ENCODE data around the gene S100A14.
A peak's percentile ranks its signal among the peaks of the same experiment; 100 is the strongest.

S100A14 gene

GRCh38 chr1:153587314-153587713 lies 28.8 kb downstream of the S100A14 start:
- H3K27me3 ChIP-seq (ENCODE audit: insufficient read depth, low read length): no peaks in the 10 kb centered on the region
- no peak overlapping the region for H3K9ac ChIP-seq (ENCODE audit: low read length)
- H3K4me1 ChIP-seq (ENCODE audit: control insufficient read depth in 1 of 2, insufficient read depth in 2 of 2, low read length in 2 of 2): peaks cover 4 to 10% of the 10 kb centered on the region in 2 experiments
- H4K91ac ChIP-seq (ENCODE audit: low read depth, low read length): no peak overlapping the region
- no CpG with 5 or more reads among the region's 5 CpGs for WGBS (ENCODE audit: extremely low coverage, insufficient coverage, insufficient read length)
- no peak overlapping the region for H3K23ac ChIP-seq (ENCODE audit: low read length)
- H2BK5ac ChIP-seq (ENCODE audit: low read depth, low read length, poor library complexity): no peak overlapping the region
- H4K8ac ChIP-seq (ENCODE audit: low read depth, low read length): no peak overlapping the region
- no peaks in the 10 kb centered on the region for H3K79me1 ChIP-seq (ENCODE audit: low read length)
- no peak overlapping the region for H3K27ac ChIP-seq (ENCODE audit: low read depth, low read length)
- no peak overlapping the region for H3K14ac ChIP-seq (ENCODE audit: low read length)
- DNase-seq: no peak
- H3K4ac ChIP-seq (ENCODE audit: low read depth, low read length): no peak overlapping the region
- no peaks in the 10 kb centered on the region for H3K79me2 ChIP-seq (ENCODE audit: control insufficient read depth, insufficient read depth, low read length, poor library complexity)
- H3K4me2 ChIP-seq (ENCODE audit: low read length): no peak overlapping the region
- no peaks in the 10 kb centered on the region for H3K36me3 ChIP-seq (ENCODE audit: control insufficient read depth in 1 of 2, insufficient read depth in 2 of 2, low read length in 2 of 2)
- H2AFZ ChIP-seq (ENCODE audit: insufficient read depth, low read length, poor library complexity): no peak overlapping the region
- no peaks in the 10 kb centered on the region for H3K9me3 ChIP-seq (ENCODE audit: insufficient read depth, low read depth, low read length)
- no peak overlapping the region for H3K18ac ChIP-seq (ENCODE audit: low read length)
- H2BK120ac ChIP-seq (ENCODE audit: insufficient read depth, low read length, poor library complexity): peak overlapping the region; percentile 43
- H3K4me3 ChIP-seq (ENCODE audit: low read depth, low read length): no peak overlapping the region
- no peak overlapping the region for H4K12ac ChIP-seq (ENCODE audit: low read depth, low read length)
- H2BK12ac ChIP-seq (ENCODE audit: low read length): no peak overlapping the region
- no peak overlapping the region for H2AK5ac ChIP-seq (ENCODE audit: low read length)

- Histone ChIP-seq H2BK12ac (ENCODE audit: low read length) (no peak overlapping the region), H3K79me2 (ENCODE audit: control insufficient read depth, insufficient read depth, low read length, poor library complexity) (no peaks in the 10 kb centered on the region), H3K4me2 (ENCODE audit: low read length) (no peak overlapping the region), H4K12ac (ENCODE audit: low read depth, low read length) (no peak overlapping the region), H3K23ac (ENCODE audit: low read length) (no peak overlapping the region), H3K14ac (ENCODE audit: low read length) (no peak overlapping the region), H2AK5ac (ENCODE audit: low read length) (no peak overlapping the region), H3K27me3 (ENCODE audit: insufficient read depth, low read length) (no peaks in the 10 kb centered on the region), H3K4ac (ENCODE audit: low read depth, low read length) (no peak overlapping the region), H2BK120ac (ENCODE audit: insufficient read depth, low read length, poor library complexity) (no peak overlapping the region), H3K9me3 (ENCODE audit: insufficient read depth, low read depth, low read length) (no peaks in the 10 kb centered on the region), H3K4me1 (ENCODE audit: control insufficient read depth in 1 of 2, insufficient read depth in 2 of 2, low read length in 2 of 2) (peaks cover 4 to 10% of the 10 kb centered on the region in 2 experiments), H3K18ac (ENCODE audit: low read length) (no peak overlapping the region), H3K9ac (ENCODE audit: low read length) (no peak overlapping the region), H2AFZ (ENCODE audit: insufficient read depth, low read length, poor library complexity) (no peak overlapping the region), H3K79me1 (ENCODE audit: low read length) (no peaks in the 10 kb centered on the region), H3K4me3 (ENCODE audit: low read depth, low read length) (no peak overlapping the region), H3K27ac (ENCODE audit: low read depth, low read length) (no peak overlapping the region), H4K91ac (ENCODE audit: low read depth, low read length) (no peak overlapping the region), H4K8ac (ENCODE audit: low read depth, low read length) (no peak overlapping the region), H3K36me3 (ENCODE audit: control insufficient read depth in 1 of 2, insufficient read depth in 2 of 2, low read length in 2 of 2) (no peaks in the 10 kb centered on the region), H2BK5ac (ENCODE audit: low read depth, low read length, poor library complexity) (no peak overlapping the region)
- DNase-seq: no peak
- WGBS (ENCODE audit: extremely low coverage, insufficient coverage, insufficient read length): no CpG with 5 or more reads among the region's 1 CpG
Observed at GRCh38 chr1:153586347-153586746, 29.8 kb downstream of the S100A14 start.

- Histone ChIP-seq H3K27ac (ENCODE audit: low read depth, low read length) (no peak overlapping the region), H4K12ac (ENCODE audit: low read depth, low read length) (no peak overlapping the region), H3K36me3 (ENCODE audit: control insufficient read depth in 1 of 2, insufficient read depth in 2 of 2, low read length in 2 of 2) (no peaks in the 10 kb centered on the region), H3K79me2 (ENCODE audit: control insufficient read depth, insufficient read depth, low read length, poor library complexity) (no peaks in the 10 kb centered on the region), H2BK12ac (ENCODE audit: low read length) (no peak overlapping the region), H3K4me2 (ENCODE audit: low read length) (no peak overlapping the region), H3K79me1 (ENCODE audit: low read length) (no peaks in the 10 kb centered on the region), H3K14ac (ENCODE audit: low read length) (no peak overlapping the region), H3K9me3 (ENCODE audit: insufficient read depth, low read depth, low read length) (no peaks in the 10 kb centered on the region), H2AFZ (ENCODE audit: insufficient read depth, low read length, poor library complexity) (no peak overlapping the region), H3K4me3 (ENCODE audit: low read depth, low read length) (no peak overlapping the region), H2AK5ac (ENCODE audit: low read length) (no peak overlapping the region), H3K18ac (ENCODE audit: low read length) (no peak overlapping the region), H3K4me1 (ENCODE audit: control insufficient read depth in 1 of 2, insufficient read depth in 2 of 2, low read length in 2 of 2) (peaks cover 4 to 10% of the 10 kb centered on the region in 2 experiments), H3K9ac (ENCODE audit: low read length) (no peak overlapping the region), H2BK5ac (ENCODE audit: low read depth, low read length, poor library complexity) (no peak overlapping the region), H3K4ac (ENCODE audit: low read depth, low read length) (no peak overlapping the region), H2BK120ac (ENCODE audit: insufficient read depth, low read length, poor library complexity) (no peak overlapping the region), H3K23ac (ENCODE audit: low read length) (no peak overlapping the region), H4K8ac (ENCODE audit: low read depth, low read length) (no peak overlapping the region), H3K27me3 (ENCODE audit: insufficient read depth, low read length) (no peaks in the 10 kb centered on the region), H4K91ac (ENCODE audit: low read depth, low read length) (no peak overlapping the region)
- DNase-seq: no peak
- WGBS (ENCODE audit: extremely low coverage, insufficient coverage, insufficient read length): no CpG with 5 or more reads among the region's 1 CpG
Observed at GRCh38 chr1:153585006-153585405, 31.1 kb downstream of the S100A14 start.

GRCh38 chr1:153583976-153584375 lies 32.1 kb downstream of the S100A14 start:
- no peak overlapping the region for H2BK12ac ChIP-seq (ENCODE audit: low read length)
- H3K27ac ChIP-seq (ENCODE audit: low read depth, low read length): no peak overlapping the region
- H4K12ac ChIP-seq (ENCODE audit: low read depth, low read length): no peak overlapping the region
- no peak for DNase-seq
- peaks cover 4 to 13% of the 10 kb centered on the region in 2 experiments for H3K4me1 ChIP-seq (ENCODE audit: control insufficient read depth in 1 of 2, insufficient read depth in 2 of 2, low read length in 2 of 2)
- no peak overlapping the region for H4K91ac ChIP-seq (ENCODE audit: low read depth, low read length)
- H3K79me1 ChIP-seq (ENCODE audit: low read length): peaks cover 3% of the 10 kb centered on the region
- H2BK5ac ChIP-seq (ENCODE audit: low read depth, low read length, poor library complexity): no peak overlapping the region
- H2AK5ac ChIP-seq (ENCODE audit: low read length): no peak overlapping the region
- no peak overlapping the region for H3K18ac ChIP-seq (ENCODE audit: low read length)
- H3K4me2 ChIP-seq (ENCODE audit: low read length): no peak overlapping the region
- no peak overlapping the region for H2AFZ ChIP-seq (ENCODE audit: insufficient read depth, low read length, poor library complexity)
- no peak overlapping the region for H3K4me3 ChIP-seq (ENCODE audit: low read depth, low read length)
- H4K8ac ChIP-seq (ENCODE audit: low read depth, low read length): no peak overlapping the region
- no peak overlapping the region for H2BK120ac ChIP-seq (ENCODE audit: insufficient read depth, low read length, poor library complexity)
- no peak overlapping the region for H3K9ac ChIP-seq (ENCODE audit: low read length)
- H3K4ac ChIP-seq (ENCODE audit: low read depth, low read length): no peak overlapping the region
- no peaks in the 10 kb centered on the region for H3K9me3 ChIP-seq (ENCODE audit: insufficient read depth, low read depth, low read length)
- no peak overlapping the region for H3K23ac ChIP-seq (ENCODE audit: low read length)
- no peaks in the 10 kb centered on the region for H3K27me3 ChIP-seq (ENCODE audit: insufficient read depth, low read length)
- no peaks in the 10 kb centered on the region for H3K36me3 ChIP-seq (ENCODE audit: control insufficient read depth in 1 of 2, insufficient read depth in 2 of 2, low read length in 2 of 2)
- H3K79me2 ChIP-seq (ENCODE audit: control insufficient read depth, insufficient read depth, low read length, poor library complexity): no peaks in the 10 kb centered on the region
- no peak overlapping the region for H3K14ac ChIP-seq (ENCODE audit: low read length)
- no CpG with 5 or more reads among the region's 2 CpGs for WGBS (ENCODE audit: extremely low coverage, insufficient coverage, insufficient read length)
